Kidney epithelial cell (primary cell): Measurements from ENCODE around the gene KCTD12. TPM values are rescaled to one million over a fixed set of nuclear protein-coding genes. Genes with fewer than 3 reads are reported as not detected.
"Not testable (repeated sequence)": the region's sequence is repeated elsewhere in the genome, so short reads cannot be mapped to it uniquely, and the experiment has no call there.

Experiments used
- DNase-seq: peaks from one replicate; pipeline ENCODE4 v3.0.0-alpha.2; 2010; ENCODE audit warnings: low read depth
- H3K27me3 ChIP-seq: 2 replicates; pipeline ENCODE4 v1.6.0; 2011; ENCODE audit warnings: low read length; ENCODE audit not compliant: control insufficient read depth, insufficient read depth
- H3K36me3 ChIP-seq: 2 replicates; pipeline ENCODE4 v1.5.1; 2011; ENCODE audit warnings: low read length; ENCODE audit not compliant: control insufficient read depth, insufficient read depth
- H3K4me3 ChIP-seq: 2 replicates; pipeline ENCODE4 v1.5.1; 2011; ENCODE audit warnings: low read depth, mild to moderate bottlenecking, control low read depth, low read length
- CTCF ChIP-seq: IDR thresholded peaks from 2 replicates; pipeline ENCODE4 v1.5.1; 2011; ENCODE audit warnings: mild to moderate bottlenecking, moderate library complexity, low read length, control low read depth, inconsistent platforms; ENCODE audit not compliant: insufficient read depth, poor library complexity, severe bottlenecking
- total RNA-seq: library from RNA; depleted of rRNA; stranded (reverse); fragments of >200 nt; gene quantifications from 2 replicates; pipeline ENCODE4 v1.2.3, GENCODE V29; 2015

Gene KCTD12
- total RNA-seq, 1 donor from 2014 or later: 5.4 TPM

- no peak for DNase-seq
- no peak overlapping the region for H3K4me3 ChIP-seq
- H3K27me3 ChIP-seq: no peaks in the 10 kb centered on the region
- TF ChIP-seq CTCF: no peak
- H3K36me3 ChIP-seq: no peaks in the 10 kb centered on the region
These were observed 42.3 kb upstream of the KCTD12 start for GRCh38 chr13:76928456-76928855.

GRCh38 chr13:76927955-76928354 is 41.8 kb upstream of the KCTD12 start:
- H3K27me3 ChIP-seq: no peaks in the 10 kb centered on the region
- no peak for TF ChIP-seq CTCF
- no peaks in the 10 kb centered on the region for H3K36me3 ChIP-seq
- no peak overlapping the region for H3K4me3 ChIP-seq
- DNase-seq: no peak

GRCh38 chr13:76925115-76925514 is 38.9 kb upstream of the KCTD12 start:
- TF ChIP-seq CTCF: no peak
- no peak for DNase-seq
- Histone ChIP-seq H3K4me3 (no peak overlapping the region), H3K36me3 (no peaks in the 10 kb centered on the region), H3K27me3 (no peaks in the 10 kb centered on the region)

GRCh38 chr13:76921516-76921915 is 35.3 kb upstream of the KCTD12 start:
- no peak for DNase-seq
- no peak for TF ChIP-seq CTCF
- Histone ChIP-seq H3K36me3 (no peaks in the 10 kb centered on the region), H3K27me3 (no peaks in the 10 kb centered on the region), H3K4me3 (no peak overlapping the region)

- not testable (repeated sequence) for H3K27me3 ChIP-seq, H3K36me3 ChIP-seq, H3K4me3 ChIP-seq
- peak; percentile 35 for DNase-seq
These were observed 31.7 kb upstream of the KCTD12 start for GRCh38 chr13:76917755-76918481.

- no peaks in the 10 kb centered on the region for H3K27me3 ChIP-seq
- TF ChIP-seq CTCF: no peak
- DNase-seq: no peak
- H3K4me3 ChIP-seq: no peak overlapping the region
- no peaks in the 10 kb centered on the region for H3K36me3 ChIP-seq
These were observed 30.9 kb upstream of the KCTD12 start for GRCh38 chr13:76917095-76917494.
